GM12878 (cell line): ENCODE results near the gene ERP27. TPM values are rescaled to one million over a fixed set of nuclear protein-coding genes. Genes with fewer than 3 reads are reported as not detected.

ENCODE experiments used
- HCFC1 ChIP-seq: fragments of 150-350 bp; IDR thresholded peaks from 2 replicates; pipeline ENCODE4 v1.6.1; 2014; ENCODE audit warnings: low read length
- KAT2A ChIP-seq: conservative IDR thresholded peaks from 2 replicates; pipeline ENCODE4 v1.6.1; 2011; ENCODE audit warnings: low read depth, low read length; ENCODE audit not compliant: control insufficient read depth
- NR2C2 ChIP-seq: IDR thresholded peaks from 2 replicates; pipeline ENCODE4 v1.6.1; 2011; ENCODE audit warnings: borderline replicate concordance, low read depth; ENCODE audit not compliant: control insufficient read depth, insufficient read length
- PAX8 ChIP-seq: fragments of 450-650 bp; IDR thresholded peaks from 2 replicates; pipeline ENCODE4 v1.6.1; 2017; ENCODE audit warnings: mild to moderate bottlenecking, moderate library complexity
- SREBF2 ChIP-seq: IDR thresholded peaks from 2 replicates; pipeline ENCODE4 v1.6.1; 2012; ENCODE audit warnings: mild to moderate bottlenecking, low read length
- STAT1 ChIP-seq: fragments of 450-650 bp; conservative IDR thresholded peaks from 2 replicates; pipeline ENCODE4 v1.6.1; 2014; ENCODE audit warnings: antibody characterized with exemption, mild to moderate bottlenecking
- WRNIP1 ChIP-seq: IDR thresholded peaks from 2 replicates; pipeline ENCODE4 v1.6.1; 2011; ENCODE audit warnings: low read depth, low read length, improper control_type of control experiment, borderline replicate concordance
- ZNF217 ChIP-seq: fragments of 450-650 bp; IDR thresholded peaks from 2 replicates; pipeline ENCODE4 v1.6.1; 2017; ENCODE audit warnings: antibody characterized with exemption, mild to moderate bottlenecking
- ZNF274 ChIP-seq: IDR thresholded peaks from one replicate; pipeline ENCODE4 v1.8.0; 2011; ENCODE audit not compliant: insufficient read length, insufficient read depth
- polyA plus RNA-seq, 11 experiments: library from polyadenylated mRNA; depleted of rRNA in 4 of 11; unstranded in 6 of 11; stranded (reverse) in 5 of 11; fragments of >200 nt; fragmentation: Nextera tagmentation in 4 of 11; fragmentation: Illumina TruSeq in 1 of 11; extraction: Ambion mirVana in 4 of 11; extraction: Trizol in 1 of 11; gene quantifications; 1 replicate in 1 of 11; 2 replicates in 10 of 11; pipeline versions ENCODE4 v1.2.1 to v1.2.3, GENCODE V29; 2011 to 2016; ENCODE audit warnings: inconsistent platforms in 2 of 11, missing spikeins in 2 of 11, low read depth in 1 of 11
- total RNA-seq, 4 experiments: library from RNA; depleted of rRNA in 3 of 4; stranded (reverse); fragments of >200 nt in 3 of 4; fragmentation: Illumina TruSeq in 1 of 4; extraction: Trizol in 1 of 4; gene quantifications; 2 replicates each; pipeline versions ENCODE4 v1.2.1 to v1.2.3, GENCODE V29; 2013 to 2021
- TF ChIP-seq, protein P1 (sequence below): fragments of 450-650 bp; IDR thresholded peaks from 2 replicates; pipeline ENCODE4 v1.6.1; 2018; ENCODE audit warnings: mild to moderate bottlenecking, low read depth, moderate library complexity; ENCODE audit not compliant: partially characterized antibody
- TF ChIP-seq, protein P2 (sequence below): fragments of 450-650 bp; IDR thresholded peaks from 2 replicates; pipeline ENCODE4 v1.6.1; 2017; ENCODE audit warnings: borderline replicate concordance
- TF ChIP-seq, protein P3 (sequence below): fragments of 150-350 bp; IDR thresholded peaks from 2 replicates; pipeline ENCODE4 v1.6.1; 2016; ENCODE audit warnings: low read depth, low read length
- TF ChIP-seq, protein P4 (sequence below): fragments of 450-650 bp; IDR thresholded peaks from 2 replicates; pipeline ENCODE4 v1.6.1; 2016; ENCODE audit warnings: mild to moderate bottlenecking
- TF ChIP-seq, protein P5 (sequence below): fragments of 450-650 bp; conservative IDR thresholded peaks from 2 replicates; pipeline ENCODE4 v1.6.1; 2017; ENCODE audit warnings: mild to moderate bottlenecking, moderate library complexity

ERP27 gene
- total and polyA plus RNA-seq, 10 of the 15 experiments (the other 5 are each of a cell fraction or from before 2014, with no cell fraction given), result 0.91 to 2.4 (median 1.4) TPM

DNA sequence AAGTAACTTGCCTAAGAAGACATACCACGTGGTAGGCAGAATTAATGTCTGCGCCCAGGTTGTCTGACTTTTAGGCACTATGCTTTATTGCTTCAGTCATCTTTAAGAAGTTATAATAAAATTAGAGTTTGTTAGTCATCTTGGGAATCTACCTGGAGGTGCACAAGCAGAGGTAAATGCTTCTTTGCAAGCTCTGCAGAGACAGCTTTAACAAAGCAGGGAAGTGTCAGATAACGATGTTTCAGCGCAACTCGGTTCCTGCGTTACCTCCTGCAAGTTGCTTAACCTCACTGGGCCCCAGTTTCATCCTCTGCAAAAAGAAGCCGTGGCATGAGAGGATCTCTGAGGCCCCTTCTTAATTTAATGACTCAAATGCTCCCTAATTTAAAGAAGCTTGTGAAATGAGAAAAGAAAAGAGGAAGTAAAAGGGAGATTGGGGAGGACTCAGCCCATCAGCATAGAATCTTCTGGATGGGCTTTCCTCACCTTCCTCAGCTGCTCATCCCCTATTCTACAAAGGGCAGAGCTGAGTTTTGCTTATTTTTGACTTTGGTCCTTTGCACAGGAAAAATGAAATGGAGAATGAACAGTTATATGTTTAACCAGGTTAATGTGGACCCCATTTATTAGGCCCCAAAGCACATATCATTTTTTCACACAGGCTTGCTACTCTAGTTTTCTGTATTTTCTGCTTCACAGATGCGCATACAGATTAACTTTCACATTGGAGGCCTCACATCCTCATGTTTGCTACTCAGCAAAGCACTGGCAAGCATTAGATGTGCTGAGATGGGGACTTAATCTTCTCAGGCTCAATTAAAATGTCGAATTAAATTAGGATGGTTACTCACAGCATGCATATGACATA lies 17.9 kb upstream of the ERP27 start (continued):
- TF ChIP-seq, protein P1, sequence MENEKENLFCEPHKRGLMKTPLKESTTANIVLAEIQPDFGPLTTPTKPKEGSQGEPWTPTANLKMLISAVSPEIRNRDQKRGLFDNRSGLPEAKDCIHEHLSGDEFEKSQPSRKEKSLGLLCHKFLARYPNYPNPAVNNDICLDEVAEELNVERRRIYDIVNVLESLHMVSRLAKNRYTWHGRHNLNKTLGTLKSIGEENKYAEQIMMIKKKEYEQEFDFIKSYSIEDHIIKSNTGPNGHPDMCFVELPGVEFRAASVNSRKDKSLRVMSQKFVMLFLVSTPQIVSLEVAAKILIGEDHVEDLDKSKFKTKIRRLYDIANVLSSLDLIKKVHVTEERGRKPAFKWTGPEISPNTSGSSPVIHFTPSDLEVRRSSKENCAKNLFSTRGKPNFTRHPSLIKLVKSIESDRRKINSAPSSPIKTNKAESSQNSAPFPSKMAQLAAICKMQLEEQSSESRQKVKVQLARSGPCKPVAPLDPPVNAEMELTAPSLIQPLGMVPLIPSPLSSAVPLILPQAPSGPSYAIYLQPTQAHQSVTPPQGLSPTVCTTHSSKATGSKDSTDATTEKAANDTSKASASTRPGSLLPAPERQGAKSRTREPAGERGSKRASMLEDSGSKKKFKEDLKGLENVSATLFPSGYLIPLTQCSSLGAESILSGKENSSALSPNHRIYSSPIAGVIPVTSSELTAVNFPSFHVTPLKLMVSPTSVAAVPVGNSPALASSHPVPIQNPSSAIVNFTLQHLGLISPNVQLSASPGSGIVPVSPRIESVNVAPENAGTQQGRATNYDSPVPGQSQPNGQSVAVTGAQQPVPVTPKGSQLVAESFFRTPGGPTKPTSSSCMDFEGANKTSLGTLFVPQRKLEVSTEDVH, result no peak
- TF ChIP-seq, protein P2, sequence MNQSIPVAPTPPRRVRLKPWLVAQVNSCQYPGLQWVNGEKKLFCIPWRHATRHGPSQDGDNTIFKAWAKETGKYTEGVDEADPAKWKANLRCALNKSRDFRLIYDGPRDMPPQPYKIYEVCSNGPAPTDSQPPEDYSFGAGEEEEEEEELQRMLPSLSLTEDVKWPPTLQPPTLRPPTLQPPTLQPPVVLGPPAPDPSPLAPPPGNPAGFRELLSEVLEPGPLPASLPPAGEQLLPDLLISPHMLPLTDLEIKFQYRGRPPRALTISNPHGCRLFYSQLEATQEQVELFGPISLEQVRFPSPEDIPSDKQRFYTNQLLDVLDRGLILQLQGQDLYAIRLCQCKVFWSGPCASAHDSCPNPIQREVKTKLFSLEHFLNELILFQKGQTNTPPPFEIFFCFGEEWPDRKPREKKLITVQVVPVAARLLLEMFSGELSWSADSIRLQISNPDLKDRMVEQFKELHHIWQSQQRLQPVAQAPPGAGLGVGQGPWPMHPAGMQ, result no peak
- TF ChIP-seq NR2C2 (no peak), ZNF274 (no peak), PAX8 (no peak), KAT2A (no peak), STAT1 (no peak), HCFC1 (no peak), ZNF217 (peak; percentile 47; the same call in 1 of the 2 replicates), WRNIP1 (no peak), SREBF2 (no peak)
- TF ChIP-seq, protein P3, sequence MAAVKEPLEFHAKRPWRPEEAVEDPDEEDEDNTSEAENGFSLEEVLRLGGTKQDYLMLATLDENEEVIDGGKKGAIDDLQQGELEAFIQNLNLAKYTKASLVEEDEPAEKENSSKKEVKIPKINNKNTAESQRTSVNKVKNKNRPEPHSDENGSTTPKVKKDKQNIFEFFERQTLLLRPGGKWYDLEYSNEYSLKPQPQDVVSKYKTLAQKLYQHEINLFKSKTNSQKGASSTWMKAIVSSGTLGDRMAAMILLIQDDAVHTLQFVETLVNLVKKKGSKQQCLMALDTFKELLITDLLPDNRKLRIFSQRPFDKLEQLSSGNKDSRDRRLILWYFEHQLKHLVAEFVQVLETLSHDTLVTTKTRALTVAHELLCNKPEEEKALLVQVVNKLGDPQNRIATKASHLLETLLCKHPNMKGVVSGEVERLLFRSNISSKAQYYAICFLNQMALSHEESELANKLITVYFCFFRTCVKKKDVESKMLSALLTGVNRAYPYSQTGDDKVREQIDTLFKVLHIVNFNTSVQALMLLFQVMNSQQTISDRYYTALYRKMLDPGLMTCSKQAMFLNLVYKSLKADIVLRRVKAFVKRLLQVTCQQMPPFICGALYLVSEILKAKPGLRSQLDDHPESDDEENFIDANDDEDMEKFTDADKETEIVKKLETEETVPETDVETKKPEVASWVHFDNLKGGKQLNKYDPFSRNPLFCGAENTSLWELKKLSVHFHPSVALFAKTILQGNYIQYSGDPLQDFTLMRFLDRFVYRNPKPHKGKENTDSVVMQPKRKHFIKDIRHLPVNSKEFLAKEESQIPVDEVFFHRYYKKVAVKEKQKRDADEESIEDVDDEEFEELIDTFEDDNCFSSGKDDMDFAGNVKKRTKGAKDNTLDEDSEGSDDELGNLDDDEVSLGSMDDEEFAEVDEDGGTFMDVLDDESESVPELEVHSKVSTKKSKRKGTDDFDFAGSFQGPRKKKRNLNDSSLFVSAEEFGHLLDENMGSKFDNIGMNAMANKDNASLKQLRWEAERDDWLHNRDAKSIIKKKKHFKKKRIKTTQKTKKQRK, result no peak
- TF ChIP-seq, protein P4, sequence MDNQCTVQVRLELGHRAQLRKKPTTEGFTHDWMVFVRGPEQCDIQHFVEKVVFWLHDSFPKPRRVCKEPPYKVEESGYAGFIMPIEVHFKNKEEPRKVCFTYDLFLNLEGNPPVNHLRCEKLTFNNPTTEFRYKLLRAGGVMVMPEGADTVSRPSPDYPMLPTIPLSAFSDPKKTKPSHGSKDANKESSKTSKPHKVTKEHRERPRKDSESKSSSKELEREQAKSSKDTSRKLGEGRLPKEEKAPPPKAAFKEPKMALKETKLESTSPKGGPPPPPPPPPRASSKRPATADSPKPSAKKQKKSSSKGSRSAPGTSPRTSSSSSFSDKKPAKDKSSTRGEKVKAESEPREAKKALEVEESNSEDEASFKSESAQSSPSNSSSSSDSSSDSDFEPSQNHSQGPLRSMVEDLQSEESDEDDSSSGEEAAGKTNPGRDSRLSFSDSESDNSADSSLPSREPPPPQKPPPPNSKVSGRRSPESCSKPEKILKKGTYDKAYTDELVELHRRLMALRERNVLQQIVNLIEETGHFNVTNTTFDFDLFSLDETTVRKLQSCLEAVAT, result peak; percentile 65; the same call in 1 of the 2 replicates
- TF ChIP-seq, protein P5, sequence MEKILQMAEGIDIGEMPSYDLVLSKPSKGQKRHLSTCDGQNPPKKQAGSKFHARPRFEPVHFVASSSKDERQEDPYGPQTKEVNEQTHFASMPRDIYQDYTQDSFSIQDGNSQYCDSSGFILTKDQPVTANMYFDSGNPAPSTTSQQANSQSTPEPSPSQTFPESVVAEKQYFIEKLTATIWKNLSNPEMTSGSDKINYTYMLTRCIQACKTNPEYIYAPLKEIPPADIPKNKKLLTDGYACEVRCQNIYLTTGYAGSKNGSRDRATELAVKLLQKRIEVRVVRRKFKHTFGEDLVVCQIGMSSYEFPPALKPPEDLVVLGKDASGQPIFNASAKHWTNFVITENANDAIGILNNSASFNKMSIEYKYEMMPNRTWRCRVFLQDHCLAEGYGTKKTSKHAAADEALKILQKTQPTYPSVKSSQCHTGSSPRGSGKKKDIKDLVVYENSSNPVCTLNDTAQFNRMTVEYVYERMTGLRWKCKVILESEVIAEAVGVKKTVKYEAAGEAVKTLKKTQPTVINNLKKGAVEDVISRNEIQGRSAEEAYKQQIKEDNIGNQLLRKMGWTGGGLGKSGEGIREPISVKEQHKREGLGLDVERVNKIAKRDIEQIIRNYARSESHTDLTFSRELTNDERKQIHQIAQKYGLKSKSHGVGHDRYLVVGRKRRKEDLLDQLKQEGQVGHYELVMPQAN, result no peak
